ENCODE data around the gene NAT8L. TPM values are rescaled to one million over a fixed set of nuclear protein-coding genes. Genes with fewer than 3 reads are reported as not detected.

The NAT8L gene
- total RNA-seq, 1 experiment from 2014 or later = 9.2 TPM

- H3K27me3 ChIP-seq (ENCODE audit: insufficient read depth, low read length) = no peaks in the 10 kb centered on the region
- POLR2A ChIA-PET = no interaction called here
- no TSS peak for BruUV-seq (replicated peaks)
Measured at GRCh38 chr4:2082118-2082517, 23.0 kb downstream of the NAT8L start.

More at GRCh38 chr4:2082118-2082517, 23.0 kb downstream of the NAT8L start:
- no peaks in the 10 kb centered on the region for H3K4me1 ChIP-seq (ENCODE audit: control insufficient read depth in 1 of 2, insufficient read depth in 2 of 2, low read length in 2 of 2)
- TF ChIP-seq POLR2AphosphoS5 (IDR thresholded peaks at IDR 0.05; ENCODE audit: low read depth, low read length) (no peak), ZNF274 (IDR thresholded peaks at IDR 0.05; ENCODE audit: low read depth, low read length) (no peak), RAD21 (IDR thresholded peaks at IDR 0.05; ENCODE audit: low read depth) (no peak), ZBTB33 (IDR thresholded peaks at IDR 0.05; ENCODE audit: extremely low read depth, insufficient replicate concordance, low read length) (no peak), REST (IDR thresholded peaks at IDR 0.05; ENCODE audit: low read depth) (no peak), MAX (IDR thresholded peaks at IDR 0.05) (no peak), ATF3 (IDR thresholded peaks at IDR 0.05) (no peak), EZH2 (IDR thresholded peaks at IDR 0.05) (no peak), ELF1 (IDR thresholded peaks at IDR 0.05; ENCODE audit: borderline replicate concordance, low read depth) (no peak)
- H3K27ac ChIP-seq (ENCODE audit: low read depth, low read length) = no peak overlapping the region
- H3K9ac ChIP-seq (ENCODE audit: low read length) = no peak overlapping the region
- H3K9me3 ChIP-seq (ENCODE audit: control insufficient read depth in 1 of 2, insufficient read depth in 1 of 2, low read depth in 1 of 2, low read length in 2 of 2) = no peaks in the 10 kb centered on the region
- H3K79me2 ChIP-seq (ENCODE audit: insufficient read depth, low read length) = no peaks in the 10 kb centered on the region
- H3K9me2 ChIP-seq (ENCODE audit: insufficient read depth) = no peaks in the 10 kb centered on the region
- intact Hi-C loops (cut with micrococcal nuclease) = no loop called here
- H3K36me3 ChIP-seq (ENCODE audit: control insufficient read depth in 1 of 2, insufficient read depth in 2 of 2, low read length in 2 of 2) = no peaks in the 10 kb centered on the region
- H2AFZ ChIP-seq (ENCODE audit: low read depth, low read length, poor library complexity, severe bottlenecking) = no peak overlapping the region
- no peak overlapping the region for H3K4me2 ChIP-seq (ENCODE audit: low read length)
- H4K20me1 ChIP-seq (ENCODE audit: insufficient read depth) = no peaks in the 10 kb centered on the region
- H3K4me3 ChIP-seq (replicated peaks in 1 of 2; ENCODE audit: low read depth in 1 of 2, low read length in 2 of 2) = no peak overlapping the region
- CTCF ChIA-PET = no interaction called here
- DNase-seq (ENCODE audit: low read depth, low spot score) = no peak
- no peak for ATAC-seq
- RAD21 ChIA-PET (ENCODE audit: low non-redundant PET in 1 of 2, low total read pairs in 2 of 2, uncharacterized antibody in 2 of 2, unreplicated experiment in 2 of 2) = no interaction called here
